Measurements from ENCODE around the gene WDR49.

Gene WDR49

GRCh38 chr3:167656821-167657220 lies 3.1 kb upstream of the WDR49 start:
- TF ChIP-seq CTCF (IDR thresholded peaks at IDR 0.05), result no peak
- H3K9me3 ChIP-seq, result no peaks in the 10 kb centered on the region
- no peaks in the 10 kb centered on the region for H3K27me3 ChIP-seq
- H3K4me3 ChIP-seq (ENCODE audit: low read depth in 1 of 2, low read length in 1 of 2), result no peak overlapping the region
- H3K27ac ChIP-seq, result no peak overlapping the region
- no peaks in the 10 kb centered on the region for H3K36me3 ChIP-seq
- no peaks in the 10 kb centered on the region for H3K4me1 ChIP-seq (ENCODE audit: control insufficient read depth in 1 of 2, insufficient read depth in 1 of 2, low read depth in 1 of 2, low read length in 1 of 2)

- Histone ChIP-seq H3K27ac (no peak overlapping the region), H3K4me1 (ENCODE audit: control insufficient read depth in 1 of 2, insufficient read depth in 1 of 2, low read depth in 1 of 2, low read length in 1 of 2) (no peaks in the 10 kb centered on the region), H3K4me3 (ENCODE audit: low read depth in 1 of 2, low read length in 1 of 2) (no peak overlapping the region), H3K9me3 (no peaks in the 10 kb centered on the region), H3K27me3 (no peaks in the 10 kb centered on the region), H3K36me3 (no peaks in the 10 kb centered on the region)
- no peak for TF ChIP-seq CTCF (IDR thresholded peaks at IDR 0.05)
Measured at GRCh38 chr3:167653155-167653554, 587 bp downstream of the WDR49 start.

GRCh38 chr3:167651826-167652225 lies 1.9 kb downstream of the WDR49 start:
- no peak overlapping the region for H3K4me3 ChIP-seq (ENCODE audit: low read depth in 1 of 2, low read length in 1 of 2)
- H3K27ac ChIP-seq, result no peak overlapping the region
- TF ChIP-seq CTCF (IDR thresholded peaks at IDR 0.05), result no peak
- H3K27me3 ChIP-seq, result no peaks in the 10 kb centered on the region
- no peaks in the 10 kb centered on the region for H3K36me3 ChIP-seq
- no peaks in the 10 kb centered on the region for H3K9me3 ChIP-seq
- no peaks in the 10 kb centered on the region for H3K4me1 ChIP-seq (ENCODE audit: control insufficient read depth in 1 of 2, insufficient read depth in 1 of 2, low read depth in 1 of 2, low read length in 1 of 2)

- Histone ChIP-seq H3K27me3 (no peaks in the 10 kb centered on the region), H3K4me1 (ENCODE audit: control insufficient read depth in 1 of 2, insufficient read depth in 1 of 2, low read depth in 1 of 2, low read length in 1 of 2) (no peaks in the 10 kb centered on the region), H3K27ac (no peak overlapping the region), H3K4me3 (ENCODE audit: low read depth in 1 of 2, low read length in 1 of 2) (no peak overlapping the region), H3K36me3 (no peaks in the 10 kb centered on the region), H3K9me3 (no peaks in the 10 kb centered on the region)
- no peak for TF ChIP-seq CTCF (IDR thresholded peaks at IDR 0.05)
Measured at GRCh38 chr3:167650459-167650858, 3.3 kb downstream of the WDR49 start.

GRCh38 chr3:167649746-167650145 lies 4.0 kb downstream of the WDR49 start:
- Histone ChIP-seq H3K27ac (no peak overlapping the region), H3K4me3 (ENCODE audit: low read depth in 1 of 2, low read length in 1 of 2) (no peak overlapping the region), H3K9me3 (no peaks in the 10 kb centered on the region), H3K36me3 (no peaks in the 10 kb centered on the region), H3K27me3 (no peaks in the 10 kb centered on the region), H3K4me1 (ENCODE audit: control insufficient read depth in 1 of 2, insufficient read depth in 1 of 2, low read depth in 1 of 2, low read length in 1 of 2) (no peaks in the 10 kb centered on the region)
- TF ChIP-seq CTCF (IDR thresholded peaks at IDR 0.05), result no peak

GRCh38 chr3:167644611-167645010 lies 9.1 kb downstream of the WDR49 start:
- Histone ChIP-seq H3K27ac (no peak overlapping the region), H3K27me3 (no peaks in the 10 kb centered on the region), H3K4me1 (ENCODE audit: control insufficient read depth in 1 of 2, insufficient read depth in 1 of 2, low read depth in 1 of 2, low read length in 1 of 2) (no peaks in the 10 kb centered on the region), H3K9me3 (no peaks in the 10 kb centered on the region), H3K4me3 (ENCODE audit: low read depth in 1 of 2, low read length in 1 of 2) (no peak overlapping the region), H3K36me3 (no peaks in the 10 kb centered on the region)
- TF ChIP-seq CTCF (IDR thresholded peaks at IDR 0.05), result no peak
